DOHH2 (cell line): Measurements from ENCODE around the gene CLCN1.

Experiments
- EZH2phosphoT487 ChIP-seq: fragments of 200-600 bp; sonication (generic); IDR thresholded peaks from 2 replicates; pipeline ENCODE4 v1.6.1; 2017; ENCODE audit warnings: borderline replicate concordance, mild to moderate bottlenecking, antibody characterized with exemption, low read length, moderate library complexity, mixed read lengths
- TF ChIP-seq, protein P1 (sequence below): fragments of 200-600 bp; sonication (generic); IDR thresholded peaks from one replicate; pipeline ENCODE4 v1.5.1; 2014; ENCODE audit warnings: antibody characterized with exemption, mild to moderate bottlenecking, low read depth, low read length; ENCODE audit not compliant: poor library complexity, severe bottlenecking

DNA sequence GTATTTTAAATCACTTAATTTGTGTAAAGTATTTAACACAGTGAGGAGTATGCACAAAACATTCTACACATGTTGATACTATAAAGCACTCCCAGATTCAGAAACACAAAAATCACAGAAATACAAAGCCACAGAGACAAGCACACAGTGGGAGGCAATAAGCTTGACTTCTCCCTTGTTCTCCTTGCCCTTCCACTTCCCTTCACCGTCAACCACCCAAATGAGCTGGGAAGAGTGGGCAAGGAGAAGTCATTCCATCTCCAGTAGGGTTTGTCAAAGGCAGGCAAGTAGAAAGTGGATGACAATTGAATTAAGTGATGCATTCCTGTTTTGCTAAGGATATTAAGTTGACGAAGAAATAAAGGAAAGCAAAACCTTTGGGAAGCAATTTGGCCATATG is 35.3 kb upstream of the CLCN1 start:
- no peak for TF ChIP-seq EZH2phosphoT487
- TF ChIP-seq, protein P1, sequence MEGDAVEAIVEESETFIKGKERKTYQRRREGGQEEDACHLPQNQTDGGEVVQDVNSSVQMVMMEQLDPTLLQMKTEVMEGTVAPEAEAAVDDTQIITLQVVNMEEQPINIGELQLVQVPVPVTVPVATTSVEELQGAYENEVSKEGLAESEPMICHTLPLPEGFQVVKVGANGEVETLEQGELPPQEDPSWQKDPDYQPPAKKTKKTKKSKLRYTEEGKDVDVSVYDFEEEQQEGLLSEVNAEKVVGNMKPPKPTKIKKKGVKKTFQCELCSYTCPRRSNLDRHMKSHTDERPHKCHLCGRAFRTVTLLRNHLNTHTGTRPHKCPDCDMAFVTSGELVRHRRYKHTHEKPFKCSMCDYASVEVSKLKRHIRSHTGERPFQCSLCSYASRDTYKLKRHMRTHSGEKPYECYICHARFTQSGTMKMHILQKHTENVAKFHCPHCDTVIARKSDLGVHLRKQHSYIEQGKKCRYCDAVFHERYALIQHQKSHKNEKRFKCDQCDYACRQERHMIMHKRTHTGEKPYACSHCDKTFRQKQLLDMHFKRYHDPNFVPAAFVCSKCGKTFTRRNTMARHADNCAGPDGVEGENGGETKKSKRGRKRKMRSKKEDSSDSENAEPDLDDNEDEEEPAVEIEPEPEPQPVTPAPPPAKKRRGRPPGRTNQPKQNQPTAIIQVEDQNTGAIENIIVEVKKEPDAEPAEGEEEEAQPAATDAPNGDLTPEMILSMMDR: no peak
